H1 (cell line): Measurements from ENCODE around the gene ARMH3. TPM values are rescaled to one million over a fixed set of nuclear protein-coding genes. Genes with fewer than 3 reads are reported as not detected.

ENCODE experiments used
- CREB1 ChIP-seq: IDR thresholded peaks from 2 replicates; pipeline ENCODE4 v1.6.1; 2012; ENCODE audit warnings: inconsistent platforms
- GTF2F1 ChIP-seq: IDR thresholded peaks from 2 replicates; pipeline ENCODE4 v1.6.1; 2012; ENCODE audit warnings: low read depth, low read length, improper control_type of control experiment, borderline replicate concordance
- KDM1A ChIP-seq: fragments of 200-600, 300-600 bp; sonication (generic); IDR thresholded peaks from 2 replicates; pipeline ENCODE4 v1.7.1; 2016; ENCODE audit warnings: mild to moderate bottlenecking, low read length, borderline replicate concordance
- KDM5A ChIP-seq: fragments of 200-600 bp; IDR thresholded peaks from 2 replicates; pipeline ENCODE4 v1.7.1; 2012; ENCODE audit warnings: mild to moderate bottlenecking, low read length, inconsistent platforms, mixed read lengths
- NANOG ChIP-seq: IDR thresholded peaks from 2 replicates; pipeline ENCODE4 v1.6.1; 2011; ENCODE audit warnings: low read length, low read depth, mild to moderate bottlenecking, inconsistent platforms; ENCODE audit not compliant: insufficient read depth, poor library complexity, severe bottlenecking
- SP4 ChIP-seq: IDR thresholded peaks from 2 replicates; pipeline ENCODE4 v1.6.1; 2012; ENCODE audit warnings: low read length, inconsistent platforms
- polyA plus RNA-seq, 7 experiments: library from polyadenylated mRNA; depleted of rRNA in 3 of 7; stranded (reverse) in 5 of 7; unstranded in 2 of 7; fragments of >200 nt in 5 of 7; fragments of 200-250 nt in 2 of 7; gene quantifications; 1 replicate in 5 of 7; 2 replicates in 1 of 7; 4 replicates in 1 of 7; pipeline versions ENCODE4 v1.2.1 to v1.2.3, GENCODE V29; 2011 to 2013; ENCODE audit warnings: missing spikeins in 2 of 7, mixed read lengths in 2 of 7
- total RNA-seq: library from RNA; stranded (reverse); fragmentation: NEBNext Ultra II Directional; extraction: Animal tissue kit (Norgen Biotek cat#: 25700); gene quantifications from 2 replicates; pipeline ENCODE4 v1.2.1, GENCODE V29; 2021

The ARMH3 gene
- total and polyA plus RNA-seq, 2 of the 8 experiments (the other 6 are each of a cell fraction or from before 2014, with no cell fraction given), result 11.6 to 18.3 TPM

DNA sequence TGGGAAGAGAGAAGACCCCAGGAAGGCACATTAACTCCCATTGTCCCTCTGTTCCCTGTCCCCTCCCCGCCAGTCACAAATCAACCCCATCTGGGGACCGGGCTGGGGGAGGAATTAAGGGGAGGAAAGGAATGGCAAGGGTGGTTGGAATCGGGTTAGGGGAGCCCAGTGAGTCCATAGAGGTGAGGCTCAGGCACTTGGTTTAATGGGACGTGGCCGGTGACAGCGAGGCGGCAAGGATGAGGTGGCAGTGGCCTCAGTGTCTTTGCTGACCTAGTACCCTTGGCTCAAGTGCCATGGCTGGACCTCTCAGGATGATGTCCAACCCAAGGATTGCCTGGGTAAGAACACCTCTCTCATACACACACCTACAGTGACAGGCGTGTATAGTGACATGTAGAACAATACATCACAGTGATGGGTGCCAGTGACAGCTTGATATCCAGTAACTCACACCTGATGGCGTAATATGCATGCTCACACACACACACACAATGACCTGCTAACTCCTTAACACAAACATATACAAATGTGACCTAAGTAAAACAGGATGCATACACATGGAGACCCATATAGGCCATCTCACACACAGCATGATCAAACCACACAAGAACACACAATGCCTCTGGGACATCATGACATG is 224.7 kb downstream of the ARMH3 start (continued):
- TF ChIP-seq SP4, result no peak
- no peak for TF ChIP-seq KDM5A
- TF ChIP-seq NANOG, result no peak
- no peak for TF ChIP-seq CREB1
- no peak for TF ChIP-seq GTF2F1
- TF ChIP-seq KDM1A, result no peak
